ENCODE data around the gene GMDS. TPM values are rescaled to one million over a fixed set of nuclear protein-coding genes. Genes with fewer than 3 reads are reported as not detected.

The GMDS gene
- total and polyA plus RNA-seq, 2 of the 13 experiments (the other 11 are each of a cell fraction or from before 2014, with no cell fraction given) = 64.4 to 112 TPM

- TF ChIP-seq ELK4 (CRISPR knock-in tag; IDR thresholded peaks at IDR 0.05; ENCODE audit: borderline replicate concordance) (no peak), FOSL2 (CRISPR knock-in tag; IDR thresholded peaks at IDR 0.05) (peak; percentile 87), YEATS2 (CRISPR knock-in tag; IDR thresholded peaks at IDR 0.05; ENCODE audit: borderline replicate concordance) (peak; percentile 80; the same call in 1 of the 2 replicates), ATRX (CRISPR knock-in tag; IDR thresholded peaks at IDR 0.05; ENCODE audit: borderline replicate concordance) (no peak), ZSCAN12 (CRISPR knock-in tag; IDR thresholded peaks at IDR 0.05) (0 out of 2 replicates have a peak, but pooled peaks have one; percentile 60), ZBTB20 (CRISPR knock-in tag; IDR thresholded peaks at IDR 0.05; ENCODE audit: borderline replicate concordance, low read depth) (peak; percentile 74; the same call in 1 of the 2 replicates), NR3C1 (CRISPR knock-in tag; IDR thresholded peaks at IDR 0.05) (no peak), TBX2 (CRISPR knock-in tag; IDR thresholded peaks at IDR 0.05; ENCODE audit: borderline replicate concordance) (peak; percentile 93), FOXO4 (CRISPR knock-in tag; conservative IDR thresholded peaks at IDR 0.05) (no peak), ZNF615 (CRISPR knock-in tag; IDR thresholded peaks at IDR 0.05; ENCODE audit: borderline replicate concordance) (peak; percentile 88; the same call in 1 of the 2 replicates), HMGXB4 (CRISPR knock-in tag; IDR thresholded peaks at IDR 0.05; ENCODE audit: borderline replicate concordance in 1 of 2, low read depth in 1 of 2) (peak in 1 of 2 experiments; percentile 34; a peak in 1 of 4 replicates), TFDP1 (CRISPR knock-in tag; IDR thresholded peaks at IDR 0.05; ENCODE audit: borderline replicate concordance) (peak; percentile 62; the same call in 1 of the 2 replicates), SYNCRIP (IDR thresholded peaks at IDR 0.05; ENCODE audit: insufficient read depth, low read depth, low read length) (no peak), ZMYM4 (CRISPR knock-in tag; IDR thresholded peaks at IDR 0.05) (peak; percentile 82), KLF6 (CRISPR knock-in tag; IDR thresholded peaks at IDR 0.05) (0 out of 2 replicates have a peak, but pooled peaks have one; percentile 51), ZNF720 (CRISPR knock-in tag; IDR thresholded peaks at IDR 0.05) (no peak), NFIC (IDR thresholded peaks at IDR 0.05; ENCODE audit: low read length) (peak; percentile 98), ATF7 (IDR thresholded peaks at IDR 0.05) (no peak), ATF7 (CRISPR knock-in tag; IDR thresholded peaks at IDR 0.05) (no peak; the same call in 1 of the 2 replicates), HOXD1 (CRISPR knock-in tag; IDR thresholded peaks at IDR 0.05) (peak; percentile 94), ZBTB26 (CRISPR knock-in tag; IDR thresholded peaks at IDR 0.05; ENCODE audit: borderline replicate concordance) (no peak)
Observed at GRCh38 chr6:2225422-2226392, 19.7 kb downstream of the GMDS start (continued).
